ENCODE results near the gene CEMIP. TPM values are rescaled to one million over a fixed set of nuclear protein-coding genes. Genes with fewer than 3 reads are reported as not detected.

Gene CEMIP
- total RNA-seq, 1 experiment from 2014 or later: 3.5 TPM

- BruUV-seq (replicated peaks): no TSS peak
- H3K4me2 ChIP-seq (ENCODE audit: low read length): no peak overlapping the region
- H3K79me2 ChIP-seq (ENCODE audit: insufficient read depth, low read length): no peaks in the 10 kb centered on the region
- DNase-seq (ENCODE audit: low read depth, low spot score) (no peak), ATAC-seq (no peak)
- no peaks in the 10 kb centered on the region for H3K27me3 ChIP-seq (ENCODE audit: insufficient read depth, low read length)
- no peak overlapping the region for H2AFZ ChIP-seq (ENCODE audit: low read depth, low read length, poor library complexity, severe bottlenecking)
- CTCF ChIA-PET: no interaction called here
- H3K9me2 ChIP-seq (ENCODE audit: insufficient read depth): no peaks in the 10 kb centered on the region
- H3K36me3 ChIP-seq (ENCODE audit: control insufficient read depth in 1 of 2, insufficient read depth in 2 of 2, low read length in 2 of 2): no peaks in the 10 kb centered on the region
- no peaks in the 10 kb centered on the region for H3K4me1 ChIP-seq (ENCODE audit: control insufficient read depth in 1 of 2, insufficient read depth in 2 of 2, low read length in 2 of 2)
- no peaks in the 10 kb centered on the region for H4K20me1 ChIP-seq (ENCODE audit: insufficient read depth)
- H3K27ac ChIP-seq (ENCODE audit: low read depth, low read length): no peak overlapping the region
- H3K4me3 ChIP-seq (replicated peaks in 1 of 2; ENCODE audit: low read depth in 1 of 2, low read length in 2 of 2): no peak overlapping the region
- intact Hi-C loops (cut with micrococcal nuclease): no loop called here
- no peaks in the 10 kb centered on the region for H3K9me3 ChIP-seq (ENCODE audit: control insufficient read depth in 1 of 2, insufficient read depth in 1 of 2, low read depth in 1 of 2, low read length in 2 of 2)
- TF ChIP-seq CBX3 (IDR thresholded peaks at IDR 0.05; ENCODE audit: low read depth) (no peak), CEBPB (IDR thresholded peaks at IDR 0.05; ENCODE audit: low read depth) (no peak), FOSL1 (IDR thresholded peaks at IDR 0.05; ENCODE audit: low read depth) (no peak), ZNF274 (IDR thresholded peaks at IDR 0.05; ENCODE audit: low read depth, low read length) (no peak), JUND (IDR thresholded peaks at IDR 0.05) (no peak), SIN3A (IDR thresholded peaks at IDR 0.05; ENCODE audit: low read depth) (no peak), TCF7L2 (IDR thresholded peaks at IDR 0.05; ENCODE audit: borderline replicate concordance, extremely low read depth, insufficient read depth, insufficient read length) (no peak), EZH2phosphoT487 (IDR thresholded peaks at IDR 0.05; ENCODE audit: borderline replicate concordance) (no peak), ATF3 (IDR thresholded peaks at IDR 0.05) (no peak), ELF1 (IDR thresholded peaks at IDR 0.05; ENCODE audit: borderline replicate concordance, low read depth) (no peak), SP1 (IDR thresholded peaks at IDR 0.05; ENCODE audit: low read depth) (no peak), YY1 (IDR thresholded peaks at IDR 0.05; ENCODE audit: extremely low read depth, insufficient replicate concordance, low read depth, low read length) (no peak), POLR2A (IDR thresholded peaks at IDR 0.05; ENCODE audit: borderline replicate concordance, extremely low read depth, insufficient read depth, insufficient read length) (no peak), EGR1 (IDR thresholded peaks at IDR 0.05; ENCODE audit: low read depth) (no peak), RAD21 (IDR thresholded peaks at IDR 0.05; ENCODE audit: low read depth) (no peak), ZFX (IDR thresholded peaks at IDR 0.05) (no peak)
- TF ChIP-seq, protein P1, sequence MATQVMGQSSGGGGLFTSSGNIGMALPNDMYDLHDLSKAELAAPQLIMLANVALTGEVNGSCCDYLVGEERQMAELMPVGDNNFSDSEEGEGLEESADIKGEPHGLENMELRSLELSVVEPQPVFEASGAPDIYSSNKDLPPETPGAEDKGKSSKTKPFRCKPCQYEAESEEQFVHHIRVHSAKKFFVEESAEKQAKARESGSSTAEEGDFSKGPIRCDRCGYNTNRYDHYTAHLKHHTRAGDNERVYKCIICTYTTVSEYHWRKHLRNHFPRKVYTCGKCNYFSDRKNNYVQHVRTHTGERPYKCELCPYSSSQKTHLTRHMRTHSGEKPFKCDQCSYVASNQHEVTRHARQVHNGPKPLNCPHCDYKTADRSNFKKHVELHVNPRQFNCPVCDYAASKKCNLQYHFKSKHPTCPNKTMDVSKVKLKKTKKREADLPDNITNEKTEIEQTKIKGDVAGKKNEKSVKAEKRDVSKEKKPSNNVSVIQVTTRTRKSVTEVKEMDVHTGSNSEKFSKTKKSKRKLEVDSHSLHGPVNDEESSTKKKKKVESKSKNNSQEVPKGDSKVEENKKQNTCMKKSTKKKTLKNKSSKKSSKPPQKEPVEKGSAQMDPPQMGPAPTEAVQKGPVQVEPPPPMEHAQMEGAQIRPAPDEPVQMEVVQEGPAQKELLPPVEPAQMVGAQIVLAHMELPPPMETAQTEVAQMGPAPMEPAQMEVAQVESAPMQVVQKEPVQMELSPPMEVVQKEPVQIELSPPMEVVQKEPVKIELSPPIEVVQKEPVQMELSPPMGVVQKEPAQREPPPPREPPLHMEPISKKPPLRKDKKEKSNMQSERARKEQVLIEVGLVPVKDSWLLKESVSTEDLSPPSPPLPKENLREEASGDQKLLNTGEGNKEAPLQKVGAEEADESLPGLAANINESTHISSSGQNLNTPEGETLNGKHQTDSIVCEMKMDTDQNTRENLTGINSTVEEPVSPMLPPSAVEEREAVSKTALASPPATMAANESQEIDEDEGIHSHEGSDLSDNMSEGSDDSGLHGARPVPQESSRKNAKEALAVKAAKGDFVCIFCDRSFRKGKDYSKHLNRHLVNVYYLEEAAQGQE (IDR thresholded peaks at IDR 0.05; ENCODE audit: low read depth): no peak
- TF ChIP-seq, protein P2, sequence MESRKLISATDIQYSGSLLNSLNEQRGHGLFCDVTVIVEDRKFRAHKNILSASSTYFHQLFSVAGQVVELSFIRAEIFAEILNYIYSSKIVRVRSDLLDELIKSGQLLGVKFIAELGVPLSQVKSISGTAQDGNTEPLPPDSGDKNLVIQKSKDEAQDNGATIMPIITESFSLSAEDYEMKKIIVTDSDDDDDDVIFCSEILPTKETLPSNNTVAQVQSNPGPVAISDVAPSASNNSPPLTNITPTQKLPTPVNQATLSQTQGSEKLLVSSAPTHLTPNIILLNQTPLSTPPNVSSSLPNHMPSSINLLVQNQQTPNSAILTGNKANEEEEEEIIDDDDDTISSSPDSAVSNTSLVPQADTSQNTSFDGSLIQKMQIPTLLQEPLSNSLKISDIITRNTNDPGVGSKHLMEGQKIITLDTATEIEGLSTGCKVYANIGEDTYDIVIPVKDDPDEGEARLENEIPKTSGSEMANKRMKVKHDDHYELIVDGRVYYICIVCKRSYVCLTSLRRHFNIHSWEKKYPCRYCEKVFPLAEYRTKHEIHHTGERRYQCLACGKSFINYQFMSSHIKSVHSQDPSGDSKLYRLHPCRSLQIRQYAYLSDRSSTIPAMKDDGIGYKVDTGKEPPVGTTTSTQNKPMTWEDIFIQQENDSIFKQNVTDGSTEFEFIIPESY (IDR thresholded peaks at IDR 0.05; ENCODE audit: extremely low read depth, insufficient replicate concordance, low read length): no peak
- TF ChIP-seq, protein P3, sequence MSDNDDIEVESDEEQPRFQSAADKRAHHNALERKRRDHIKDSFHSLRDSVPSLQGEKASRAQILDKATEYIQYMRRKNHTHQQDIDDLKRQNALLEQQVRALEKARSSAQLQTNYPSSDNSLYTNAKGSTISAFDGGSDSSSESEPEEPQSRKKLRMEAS (IDR thresholded peaks at IDR 0.05): no peak
- RAD21 ChIA-PET (ENCODE audit: low non-redundant PET in 1 of 2, low total read pairs in 2 of 2, uncharacterized antibody in 2 of 2, unreplicated experiment in 2 of 2): no interaction called here
- H3K9ac ChIP-seq (ENCODE audit: low read length): no peak overlapping the region
- POLR2A ChIA-PET: no interaction called here
Observed at GRCh38 chr15:80870893-80871292, 91.7 kb downstream of the CEMIP start.

All from HCT116 (cell line).